Measurements from ENCODE around the gene MTR. TPM values are rescaled to one million over a fixed set of nuclear protein-coding genes. Genes with fewer than 3 reads are reported as not detected.

Gene MTR
- total RNA-seq, 1 experiment from 2014 or later, result 24.6 TPM

- no peaks in the 10 kb centered on the region for H4K20me1 ChIP-seq (ENCODE audit: insufficient read depth)
- ChIA-PET POLR2A (no interaction called here), CTCF (no interaction called here), RAD21 (ENCODE audit: low non-redundant PET in 1 of 2, low total read pairs in 2 of 2, uncharacterized antibody in 2 of 2, unreplicated experiment in 2 of 2) (no interaction called here)
- H3K9me2 ChIP-seq (ENCODE audit: insufficient read depth), result no peaks in the 10 kb centered on the region
- no peak overlapping the region for H3K4me3 ChIP-seq (replicated peaks in 1 of 2; ENCODE audit: low read depth in 1 of 2, low read length in 2 of 2)
- TF ChIP-seq REST (IDR thresholded peaks at IDR 0.05; ENCODE audit: low read depth) (no peak), SP1 (IDR thresholded peaks at IDR 0.05; ENCODE audit: low read depth) (no peak), EZH2 (IDR thresholded peaks at IDR 0.05) (no peak), SRF (IDR thresholded peaks at IDR 0.05; ENCODE audit: low read depth) (no peak), ZBTB33 (IDR thresholded peaks at IDR 0.05; ENCODE audit: extremely low read depth, insufficient replicate concordance, low read length) (no peak), EZH2phosphoT487 (IDR thresholded peaks at IDR 0.05; ENCODE audit: borderline replicate concordance) (no peak), CTCF (IDR thresholded peaks at IDR 0.05 in 2 of 3, conservative IDR thresholded peaks at IDR 0.05 in 1 of 3; ENCODE audit: borderline replicate concordance in 1 of 3, insufficient read depth in 1 of 3, low read depth in 2 of 3, low read length in 2 of 3) (no peak)
- H3K27ac ChIP-seq (ENCODE audit: low read depth, low read length), result no peak overlapping the region
- no peaks in the 10 kb centered on the region for H3K36me3 ChIP-seq (ENCODE audit: control insufficient read depth in 1 of 2, insufficient read depth in 2 of 2, low read length in 2 of 2)
- no peak for DNase-seq (ENCODE audit: low read depth, low spot score)
- H3K4me1 ChIP-seq (ENCODE audit: control insufficient read depth in 1 of 2, insufficient read depth in 2 of 2, low read length in 2 of 2), result no peaks in the 10 kb centered on the region
- intact Hi-C loops (cut with micrococcal nuclease), result no loop called here
- no peak for ATAC-seq
- BruUV-seq (replicated peaks), result no TSS peak
- no peaks in the 10 kb centered on the region for H3K27me3 ChIP-seq (ENCODE audit: insufficient read depth, low read length)
- H3K4me2 ChIP-seq (ENCODE audit: low read length), result no peak overlapping the region
- H2AFZ ChIP-seq (ENCODE audit: low read depth, low read length, poor library complexity, severe bottlenecking), result no peak overlapping the region
- no peaks in the 10 kb centered on the region for H3K79me2 ChIP-seq (ENCODE audit: insufficient read depth, low read length)
- H3K9ac ChIP-seq (ENCODE audit: low read length), result no peak overlapping the region
- H3K9me3 ChIP-seq (ENCODE audit: control insufficient read depth in 1 of 2, insufficient read depth in 1 of 2, low read depth in 1 of 2, low read length in 2 of 2), result no peaks in the 10 kb centered on the region
These were observed 85.1 kb downstream of the MTR start for GRCh38 chr1:236880209-236880608.

Measured in HCT116 (cell line).